GM04503 (cell line): ENCODE results near the gene CLRN3.

Source experiments
- DNase-seq: peaks from one replicate; pipeline ENCODE4 v3.0.0-alpha.2; 2012; ENCODE audit warnings: low read depth

The CLRN3 gene

GRCh38 chr10:127848226-127848625 lies 44.5 kb downstream of the CLRN3 start:
- no peak for DNase-seq

- no peak for DNase-seq
These were observed 47.0 kb downstream of the CLRN3 start for GRCh38 chr10:127845756-127846155.

GRCh38 chr10:127840884-127841283 lies 51.9 kb downstream of the CLRN3 start:
- DNase-seq: no peak

- DNase-seq: no peak
These were observed 55.8 kb downstream of the CLRN3 start for GRCh38 chr10:127836966-127837365.

GRCh38 chr10:127836176-127836575 lies 56.6 kb downstream of the CLRN3 start:
- DNase-seq: no peak

- DNase-seq: no peak
These were observed 58.0 kb downstream of the CLRN3 start for GRCh38 chr10:127834791-127835190.

- no peak for DNase-seq
These were observed 58.5 kb downstream of the CLRN3 start for GRCh38 chr10:127834221-127834620.

- no peak for DNase-seq
These were observed 58.9 kb downstream of the CLRN3 start for GRCh38 chr10:127833804-127834203.

- DNase-seq: no peak
These were observed 60.2 kb downstream of the CLRN3 start for GRCh38 chr10:127832501-127832900.

GRCh38 chr10:127830414-127830813 lies 62.3 kb downstream of the CLRN3 start:
- DNase-seq: no peak
